GM12891 (cell line): Measurements from ENCODE around the gene KIAA1614.

Experiments
- POLR2A ChIP-seq: IDR thresholded peaks from 2 replicates; pipeline ENCODE4 v1.6.1; 2011; ENCODE audit warnings: low read depth, low read length, control low read depth
- POLR2AphosphoS5 ChIP-seq: IDR thresholded peaks from 2 replicates; pipeline ENCODE4 v1.6.1; 2011; ENCODE audit warnings: low read depth, low read length, control low read depth

GRCh38 chr1:180950321-180950720 lies 37.6 kb downstream of the KIAA1614 start:
- TF ChIP-seq POLR2A (no peak), POLR2AphosphoS5 (no peak)
